ENCODE data around the gene TRAFD1.

Gene TRAFD1

GRCh38 chr12:112149596-112149995, 24.2 kb downstream of the TRAFD1 start:
- H3K27ac ChIP-seq (ENCODE audit: low read depth, low read length), result no peak overlapping the region
- H3K36me3 ChIP-seq (ENCODE audit: low read length), result 0 out of 2 replicates have a peak, but pooled peaks cover 5% of the 10 kb centered on the region
- no peak overlapping the region for H2AFZ ChIP-seq (ENCODE audit: low read depth, low read length, severe bottlenecking)
- no peaks in the 10 kb centered on the region for H3K9me2 ChIP-seq (replicated peaks; ENCODE audit: insufficient read depth, low read length)
- TF ChIP-seq CTCF (IDR thresholded peaks at IDR 0.05; ENCODE audit: insufficient read depth, low read length, poor library complexity, severe bottlenecking) (no peak), EZH2phosphoT487 (conservative IDR thresholded peaks at IDR 0.05; ENCODE audit: low read length) (no peak)
- no peak overlapping the region for H3K4me3 ChIP-seq (ENCODE audit: insufficient read depth, low read length, poor library complexity, severe bottlenecking)
- no peaks in the 10 kb centered on the region for H3K79me2 ChIP-seq (ENCODE audit: insufficient read depth, low read length)
- no peak overlapping the region for H3K4me2 ChIP-seq (ENCODE audit: low read depth, low read length, poor library complexity, severe bottlenecking)
- H3K9me3 ChIP-seq (ENCODE audit: insufficient read depth, low read length), result no peaks in the 10 kb centered on the region
- H3F3A ChIP-seq (ENCODE audit: insufficient read depth), result no peaks in the 10 kb centered on the region
- no peaks in the 10 kb centered on the region for H4K20me1 ChIP-seq (ENCODE audit: low read depth, low read length)
- no peak overlapping the region for H3K9ac ChIP-seq (ENCODE audit: low read length)
- no peaks in the 10 kb centered on the region for H3K27me3 ChIP-seq (ENCODE audit: low read length)

- Histone ChIP-seq H3K36me3 (ENCODE audit: low read length) (0 out of 2 replicates have a peak, but pooled peaks cover 2% of the 10 kb centered on the region), H3K9ac (ENCODE audit: low read length) (no peak overlapping the region), H4K20me1 (ENCODE audit: low read depth, low read length) (no peaks in the 10 kb centered on the region), H3F3A (ENCODE audit: insufficient read depth) (no peaks in the 10 kb centered on the region), H3K27ac (ENCODE audit: low read depth, low read length) (no peak overlapping the region), H2AFZ (ENCODE audit: low read depth, low read length, severe bottlenecking) (no peak overlapping the region), H3K4me2 (ENCODE audit: low read depth, low read length, poor library complexity, severe bottlenecking) (no peak overlapping the region), H3K27me3 (ENCODE audit: low read length) (no peaks in the 10 kb centered on the region), H3K9me3 (ENCODE audit: insufficient read depth, low read length) (no peaks in the 10 kb centered on the region), H3K79me2 (ENCODE audit: insufficient read depth, low read length) (no peaks in the 10 kb centered on the region), H3K4me3 (ENCODE audit: insufficient read depth, low read length, poor library complexity, severe bottlenecking) (no peak overlapping the region), H3K9me2 (replicated peaks; ENCODE audit: insufficient read depth, low read length) (no peaks in the 10 kb centered on the region)
- TF ChIP-seq EZH2phosphoT487 (conservative IDR thresholded peaks at IDR 0.05; ENCODE audit: low read length) (no peak), CTCF (IDR thresholded peaks at IDR 0.05; ENCODE audit: insufficient read depth, low read length, poor library complexity, severe bottlenecking) (no peak)
Observed at GRCh38 chr12:112151766-112152541, 26.6 kb downstream of the TRAFD1 start.

- H3K27ac ChIP-seq (ENCODE audit: low read depth, low read length), result no peak overlapping the region
- H3K4me2 ChIP-seq (ENCODE audit: low read depth, low read length, poor library complexity, severe bottlenecking), result no peak overlapping the region
- H3K4me3 ChIP-seq (ENCODE audit: insufficient read depth, low read length, poor library complexity, severe bottlenecking), result no peak overlapping the region
- H3K36me3 ChIP-seq (ENCODE audit: low read length), result 0 out of 2 replicates have a peak, but pooled peaks cover 2% of the 10 kb centered on the region
- no peaks in the 10 kb centered on the region for H4K20me1 ChIP-seq (ENCODE audit: low read depth, low read length)
- no peaks in the 10 kb centered on the region for H3K27me3 ChIP-seq (ENCODE audit: low read length)
- H3F3A ChIP-seq (ENCODE audit: insufficient read depth), result no peaks in the 10 kb centered on the region
- H3K79me2 ChIP-seq (ENCODE audit: insufficient read depth, low read length), result no peaks in the 10 kb centered on the region
- no peaks in the 10 kb centered on the region for H3K9me3 ChIP-seq (ENCODE audit: insufficient read depth, low read length)
- no peak overlapping the region for H2AFZ ChIP-seq (ENCODE audit: low read depth, low read length, severe bottlenecking)
- H3K9ac ChIP-seq (ENCODE audit: low read length), result no peak overlapping the region
- TF ChIP-seq EZH2phosphoT487 (conservative IDR thresholded peaks at IDR 0.05; ENCODE audit: low read length) (no peak), CTCF (IDR thresholded peaks at IDR 0.05; ENCODE audit: insufficient read depth, low read length, poor library complexity, severe bottlenecking) (no peak)
- H3K9me2 ChIP-seq (replicated peaks; ENCODE audit: insufficient read depth, low read length), result no peaks in the 10 kb centered on the region
Observed at GRCh38 chr12:112153181-112153892, 28.0 kb downstream of the TRAFD1 start.

All from SU-DHL-6 (cell line).